Heart right ventricle (tissue), 16 donors: Measurements from ENCODE around the gene TMIE. TPM values are rescaled to one million over a fixed set of nuclear protein-coding genes. Genes with fewer than 3 reads are reported as not detected.

Source experiments
- ATAC-seq, 8 donors: fragments of 200-7000 bp; cut with Tn5 transposase; one replicate each; pipeline ENCODE4 v1.9.1; 2020; ENCODE audit warnings: mild to moderate bottlenecking in 8 of 8, moderate library complexity in 8 of 8, moderate number of reproducible peaks in 1 of 8
- DNase-seq, 2 donors: peaks; one replicate each; pipeline ENCODE4 v3.0.0-alpha.2; 2020
- H3K27ac ChIP-seq, 10 donors: fragments of 200-600 bp; sonication (generic) in 2 of 10; one replicate each; pipeline versions ENCODE4 v1.5.0 to v1.8.0; 2020 to 2022; ENCODE audit warnings: mild to moderate bottlenecking in 3 of 10
- H3K27me3 ChIP-seq, 7 donors: fragments of 200-600 bp; one replicate each; pipeline ENCODE4 v1.8.0; 2021 to 2022; ENCODE audit warnings: mild to moderate bottlenecking in 2 of 7
- H3K36me3 ChIP-seq, 9 donors: fragments of 200-600 bp; sonication (generic) in 1 of 9; one replicate each; pipeline versions ENCODE4 v1.5.0 to v1.8.0; 2020 to 2022; ENCODE audit warnings: mild to moderate bottlenecking in 2 of 9
- H3K4me1 ChIP-seq, 9 donors: fragments of 200-600 bp; sonication (generic) in 1 of 9; one replicate each; pipeline versions ENCODE4 v1.5.0 to v1.8.0; 2020 to 2022; ENCODE audit warnings: mild to moderate bottlenecking in 4 of 9
- H3K4me3 ChIP-seq, 10 donors: fragments of 200-600 bp; sonication (generic) in 2 of 10; one replicate each; pipeline versions ENCODE4 v1.5.0 to v1.8.0; 2020 to 2022; ENCODE audit warnings: mild to moderate bottlenecking in 7 of 10, moderate library complexity in 2 of 10
- H3K9me3 ChIP-seq, 11 donors: fragments of 200-600 bp in 10 of 11; sonication (generic) in 2 of 11; one replicate each; pipeline versions ENCODE4 v1.5.0 to v1.8.0; 2013 to 2022; ENCODE audit warnings: mild to moderate bottlenecking in 2 of 11, control low read depth in 1 of 11, moderate library complexity in 1 of 11
- CTCF ChIP-seq, 9 donors: fragments of 200-600 bp; sonication (generic) in 2 of 9; IDR thresholded peaks; one replicate each; pipeline versions ENCODE4 v1.5.0 to v1.8.0; 2021 to 2022; ENCODE audit warnings: antibody characterized with exemption in 9 of 9, mild to moderate bottlenecking in 5 of 9, moderate library complexity in 1 of 9
- WGBS, 2 donors: extraction: QIAGEN DNeasy Blood & Tissue Kit; methylation state at CpG; one replicate each; pipeline ENCODE4 v1.1.7; 2013; ENCODE audit warnings: inconsistent platforms in 1 of 2; 5-methylcytosine and 5-hydroxymethylcytosine counted together
- intact Hi-C, 10 donors: fragments of 100-400 bp; cut with DNase I; formaldehyde crosslinking; loops; one replicate each; pipeline versions ENCODE4 v1.11.1 to v1.14.2; 2022
- polyA plus RNA-seq, 2 donors: library from polyadenylated mRNA; stranded (reverse); fragments of 200-250 nt; gene quantifications; one replicate each; pipeline ENCODE4 v1.2.3, GENCODE V29; 2013
- total RNA-seq, 10 donors: library from RNA; stranded (reverse); fragmentation: NEBNext Ultra II Directional in 3 of 10; extraction: Animal tissue kit (Norgen Biotek cat#: 25700) in 3 of 10; gene quantifications; one replicate each; pipeline versions ENCODE4 v1.2.1 to v1.2.4, GENCODE V29; 2021 to 2023
- donor health status: Arrhythmogenic right ventricular cardiomyopathy.
- donor health status: ischemic (EF 13 %, LVEDD 7.1; RV severe dilation, severe dysfunction).
- donor health status: healthy with polysubstance abuse.
- donor health status: DM: no; HTN: yes; CAD: no.
- donor health status: DM: no; HTN: no; CAD: no.
- donor health status: ischemic (EF 25% LVEDD 6.9; RV normal size, moderate dysfunction).
- donor health status: ischemic (EF 25% LVEDD 5.7; RV mildly dilated, moderate dysfunction).
- donor health status: healthy.
- donor health status: DM: yes; HTN: yes; CAD: no.
- donor health status: Ischemic cardiomyopathy.
- donor health status: ischemic (EF 35%, LVEDD 5.7; RV mildly dilated, moderate dysfunction).
- donor health status: nonischemic (EF 11% LVEDD 7.7; RV severe dilation, severe dysfunction).
- donor health status: DM: yes; HTN: yes; CAD: no.
- donor health status: PGD.
- donor health status: ischemic (EF 29% LVEDD 5.4; RV normal size, mild dysfunction).
- donor health status: nonischemic (EF 23%, LVEDD 6.1; RV moderate dilation, normal function).

TMIE gene
- total and polyA plus RNA-seq, 12 donors, result 0.21 to 1.2 (median 0.48) TPM; not detected in 1

GRCh38 chr3:46673151-46674030, 27.8 kb upstream of the TMIE start:
- Histone ChIP-seq H3K4me3 (no peak overlapping the region), H3K4me1 (peaks cover 2 to 27% (median 20%) of the 10 kb centered on the region in 9 donors), H3K9me3 (no peaks in the 10 kb centered on the region), H3K27me3 (no peaks in the 10 kb centered on the region), H3K27ac (no peak overlapping the region), H3K36me3 (peaks cover 0 to 73% (median 11%) of the 10 kb centered on the region in 9 donors)
- intact Hi-C loops, result no loop called here
- WGBS, 2 donors, result 91% methylated on average over 10 of the region's 10 CpGs
- DNase-seq (no peak), ATAC-seq (no peak)
- TF ChIP-seq CTCF (IDR thresholded peaks at IDR 0.05), result no peak

GRCh38 chr3:46674031-46674845, 27.0 kb upstream of the TMIE start:
- peaks cover 0 to 79% (median 11%) of the 10 kb centered on the region in 9 donors for H3K36me3 ChIP-seq
- no peaks in the 10 kb centered on the region for H3K27me3 ChIP-seq
- DNase-seq (no peak), ATAC-seq (no peak)
- no peak overlapping the region for H3K4me3 ChIP-seq
- H3K9me3 ChIP-seq, result no peaks in the 10 kb centered on the region
- peaks cover 2 to 25% (median 20%) of the 10 kb centered on the region in 9 donors for H3K4me1 ChIP-seq
- no peak for TF ChIP-seq CTCF (IDR thresholded peaks at IDR 0.05)
- WGBS, 2 donors, result 95% methylated on average over 12 of the region's 12 CpGs
- intact Hi-C loops, result no loop called here
- no peak overlapping the region for H3K27ac ChIP-seq

- DNase-seq (no peak), ATAC-seq (no peak)
- Histone ChIP-seq H3K36me3 (peaks cover 0 to 85% (median 11%) of the 10 kb centered on the region in 9 donors), H3K27me3 (no peaks in the 10 kb centered on the region), H3K4me1 (peaks cover 2 to 27% (median 20%) of the 10 kb centered on the region in 9 donors), H3K9me3 (no peaks in the 10 kb centered on the region), H3K27ac (no peak overlapping the region), H3K4me3 (no peak overlapping the region)
- TF ChIP-seq CTCF (IDR thresholded peaks at IDR 0.05), result no peak
- intact Hi-C loops, result no loop called here
- 95% methylated on average over 6 of the region's 6 CpGs for WGBS, 2 donors
Measured at GRCh38 chr3:46675426-46675825, 25.8 kb upstream of the TMIE start.

- no peaks in the 10 kb centered on the region for H3K9me3 ChIP-seq
- no peak overlapping the region for H3K27ac ChIP-seq
- H3K4me3 ChIP-seq, result peak overlapping the region in 3 of 10 donors; percentile 14 to 30 (median 24)
- H3K4me1 ChIP-seq, result peaks cover 2 to 32% (median 22%) of the 10 kb centered on the region in 9 donors
- no peak for TF ChIP-seq CTCF (IDR thresholded peaks at IDR 0.05)
- H3K36me3 ChIP-seq, result peaks cover 0 to 85% (median 11%) of the 10 kb centered on the region in 9 donors
- DNase-seq (no peak), ATAC-seq (peak in 3 of 8 donors; percentile 6 to 16 (median 8))
- WGBS, 2 donors, result 76 to 83% methylated on average over 9 of the region's 9 CpGs
- intact Hi-C loops, result no loop called here
- no peaks in the 10 kb centered on the region for H3K27me3 ChIP-seq
Measured at GRCh38 chr3:46675843-46676567, 25.2 kb upstream of the TMIE start.
